A549 (cell line): ENCODE measurements around the gene FRMD1. TPM values are rescaled to one million over a fixed set of nuclear protein-coding genes. Genes with fewer than 3 reads are reported as not detected.

ENCODE experiments used
- ATAC-seq, 2 experiments: fragments of 200-7000 bp in 1 of 2; fragments of >200 bp in 1 of 2; cut with Nextera tagmentation in 1 of 2; cut with Tn5 transposase in 1 of 2; 3 replicates each; pipeline versions ENCODE4 v1.8.0 to v1.9.1; 2018 to 2020; ENCODE audit warnings: mild to moderate bottlenecking in 1 of 2, moderate library complexity in 1 of 2
- CTCF ChIA-PET: fragments of 300-600 bp; sonication (Branson Sonifier 250); formaldehyde crosslinking; extraction: SDS; loops from one replicate; lab custom pipeline; 2021; ENCODE audit warnings: antibody characterized with exemption, inconsistent platforms; lab: Yijun Ruan, JAX
- POLR2A ChIA-PET: fragments of 350-600 bp; formaldehyde crosslinking; extraction: SDS; loops from one replicate; lab custom pipeline; 2021; ENCODE audit warnings: antibody characterized with exemption, inconsistent platforms; lab: Yijun Ruan, JAX
- DNase-seq, 2 experiments: peaks; one replicate each; pipeline versions ENCODE4 v3.0.0 to v3.0.0-alpha.2; 2011 to 2016; ENCODE audit warnings: low read depth in 1 of 2, low spot score in 1 of 2
- FAIRE-seq: peaks from 2 replicates; lab custom pipeline; 2011; peaks lifted over from hg19 to GRCh38; lab: Jason Lieb, UNC
- H3K27ac ChIP-seq, 2 experiments: fragments of >200 bp; sonication (Bioruptor Twin); formaldehyde crosslinking; 3 replicates each; pipeline ENCODE4 v1.5.1; 2016 to 2017
- H3K4me1 ChIP-seq: fragments of >200 bp; sonication (Bioruptor Twin); formaldehyde crosslinking; 3 replicates; pipeline ENCODE4 v1.6.1; 2016
- H3K4me2 ChIP-seq: fragments of >200 bp; sonication (Bioruptor Twin); formaldehyde crosslinking; 3 replicates; pipeline ENCODE4 v1.6.1; 2016
- H3K4me3 ChIP-seq: fragments of >200 bp; sonication (Bioruptor Twin); formaldehyde crosslinking; 3 replicates; pipeline ENCODE4 v1.5.1; 2016
- H3K9me3 ChIP-seq: fragments of >200 bp; sonication (Bioruptor Twin); formaldehyde crosslinking; 3 replicates; pipeline ENCODE4 v1.6.1; 2016
- BHLHE40 ChIP-seq: IDR thresholded peaks from 2 replicates; pipeline ENCODE4 v1.6.1; 2012; ENCODE audit warnings: low read depth, low read length, inconsistent platforms
- CEBPB ChIP-seq, 2 experiments: fragments of >200 bp in 1 of 2; sonication (Bioruptor Twin) in 1 of 2; formaldehyde crosslinking in 1 of 2; IDR thresholded peaks; 2 replicates each; pipeline ENCODE4 v1.6.1; 2012 to 2016
- E2F6 ChIP-seq: IDR thresholded peaks from 2 replicates; pipeline ENCODE4 v1.6.1; 2012; ENCODE audit warnings: low read depth, borderline replicate concordance
- EHMT2 ChIP-seq: fragments of 200-600 bp; sonication (generic); IDR thresholded peaks from 2 replicates; pipeline ENCODE4 v1.6.1; 2016; ENCODE audit warnings: antibody characterized with exemption, low read depth, mild to moderate bottlenecking, moderate library complexity
- EP300 ChIP-seq, 2 experiments: fragments of >200 bp; sonication (Bioruptor Twin); formaldehyde crosslinking; IDR thresholded peaks; 2 replicates in 1 of 2; 3 replicates in 1 of 2; pipeline ENCODE4 v1.6.1; 2016 to 2017
- ESRRA ChIP-seq: fragments of 150-350 bp; IDR thresholded peaks from 2 replicates; pipeline ENCODE4 v1.6.1; 2014; ENCODE audit warnings: mild to moderate bottlenecking, low read length, borderline replicate concordance
- FOSB ChIP-seq: fragments of 250-450 bp; sonication (Bioruptor Pico); IDR thresholded peaks from 2 replicates; pipeline ENCODE4 v1.5.0; 2020; ENCODE audit warnings: mild to moderate bottlenecking, moderate library complexity
- FOSL2 ChIP-seq, 2 experiments: fragments of 450-650 bp in 1 of 2; fragments of >200 bp in 1 of 2; sonication (Bioruptor Twin) in 1 of 2; formaldehyde crosslinking; IDR thresholded peaks; 2 replicates each; pipeline versions ENCODE4 v1.5.0 to v1.6.1; 2016 to 2020; ENCODE audit warnings: mild to moderate bottlenecking in 1 of 2, moderate library complexity in 1 of 2
- HOXA7 ChIP-seq: fragments of 250-450 bp; sonication (Bioruptor Pico); IDR thresholded peaks from 2 replicates; pipeline ENCODE4 v1.5.0; 2020; ENCODE audit warnings: mild to moderate bottlenecking, moderate library complexity
- HOXB5 ChIP-seq: fragments of 250-450 bp; sonication (Bioruptor Pico); IDR thresholded peaks from 2 replicates; pipeline ENCODE4 v1.5.0; 2020; ENCODE audit warnings: mild to moderate bottlenecking, moderate library complexity
- MAFK ChIP-seq: fragments of 450-650 bp; IDR thresholded peaks from 2 replicates; pipeline ENCODE4 v1.6.1; 2014; ENCODE audit not compliant: partially characterized antibody
- MAZ ChIP-seq: fragments of 150-350 bp; IDR thresholded peaks from 2 replicates; pipeline ENCODE4 v1.6.1; 2014; ENCODE audit warnings: antibody characterized with exemption, low read depth, low read length, borderline replicate concordance
- RARB ChIP-seq: fragments of 250-450 bp; sonication (Bioruptor Pico); IDR thresholded peaks from 2 replicates; pipeline ENCODE4 v1.8.0; 2021; ENCODE audit warnings: mild to moderate bottlenecking, moderate library complexity
- SREBF2 ChIP-seq: fragments of 450-650 bp; IDR thresholded peaks from 2 replicates; pipeline ENCODE4 v1.6.1; 2014; ENCODE audit warnings: mild to moderate bottlenecking, moderate library complexity
- USF2 ChIP-seq: fragments of 450-650 bp; IDR thresholded peaks from 2 replicates; pipeline ENCODE4 v1.6.1; 2014; ENCODE audit warnings: antibody characterized with exemption
- WGBS: methylation state at CpG from one replicate; pipeline ENCODE4 v1.1.6; 2017; ENCODE audit errors: missing lambda C conversion rate; 5-methylcytosine and 5-hydroxymethylcytosine counted together
- polyA plus RNA-seq, 4 experiments: library from polyadenylated mRNA; depleted of rRNA in 3 of 4; stranded (reverse); fragments of >200 nt; fragmentation: RNase III in 1 of 4; extraction: RNeasy Plus Mini Kit Qiagen cat#74134 plus additional on column Dnase treatment in 1 of 4; gene quantifications; 2 replicates in 3 of 4; 3 replicates in 1 of 4; pipeline ENCODE4 v1.2.3, GENCODE V29; 2011 to 2017

FRMD1 gene
- polyA plus RNA-seq, 2 of the 4 experiments (the other 2 are of a cell fraction), result not detected

GRCh38 chr6:168092541-168092940 lies 13.5 kb upstream of the FRMD1 start:
- TF ChIP-seq FOSB (CRISPR knock-in tag), result no peak
- no peak for TF ChIP-seq HOXA7 (CRISPR knock-in tag)
- TF ChIP-seq USF2, result no peak
- TF ChIP-seq E2F6, result no peak
- ATAC-seq (no peak), DNase-seq (no peak), FAIRE-seq (no peak)
- Histone ChIP-seq H3K4me3 (no peak overlapping the region), H3K9me3 (no peaks in the 10 kb centered on the region), H3K4me2 (no peak overlapping the region), H3K27ac (no peak overlapping the region), H3K4me1 (no peaks in the 10 kb centered on the region)
- ChIA-PET CTCF (no interaction called here), POLR2A (no interaction called here)
- 66% methylated on average over 7 of the region's 8 CpGs for WGBS

GRCh38 chr6:168091381-168092264 lies 12.6 kb upstream of the FRMD1 start:
- WGBS, result 88% methylated on average over 19 of the region's 28 CpGs
- H3K4me1 ChIP-seq, result no peaks in the 10 kb centered on the region
- FAIRE-seq, result no peak
- no peak for TF ChIP-seq MAFK
- TF ChIP-seq RARB (CRISPR knock-in tag), result no peak
- TF ChIP-seq ESRRA, result no peak
- ATAC-seq, result no peak
- H3K4me3 ChIP-seq, result no peak overlapping the region
- H3K27ac ChIP-seq, result no peak overlapping the region
- ChIA-PET POLR2A (no interaction called here), CTCF (interaction anchor here (2.4 kb wide), 1 partner anchor 41 kb away, joined by 9 read pairs; no protein-coding TSS in a partner anchor)
- H3K4me2 ChIP-seq, result no peak overlapping the region
- H3K9me3 ChIP-seq, result no peaks in the 10 kb centered on the region
- DNase-seq, result no peak

- Histone ChIP-seq H3K9me3 (no peaks in the 10 kb centered on the region), H3K4me2 (no peak overlapping the region), H3K4me1 (no peaks in the 10 kb centered on the region), H3K27ac (no peak overlapping the region), H3K4me3 (no peak overlapping the region)
- DNase-seq, result no peak
- ChIA-PET CTCF (interaction anchor here (2.4 kb wide), 1 partner anchor 41 kb away, joined by 9 read pairs; no protein-coding TSS in a partner anchor), POLR2A (no interaction called here)
- TF ChIP-seq SREBF2, result no peak
- TF ChIP-seq E2F6, result no peak
- whole genome bisulfite sequencing, result 74% methylated on average over 15 of the region's 17 CpGs
- FAIRE-seq, result no peak
- ATAC-seq, result no peak
These were observed 11.7 kb upstream of the FRMD1 start for GRCh38 chr6:168090706-168091105.

GRCh38 chr6:168090064-168090690 lies 11.2 kb upstream of the FRMD1 start:
- Histone ChIP-seq H3K4me3 (no peak overlapping the region), H3K27ac (no peak overlapping the region), H3K4me2 (no peak overlapping the region), H3K4me1 (no peaks in the 10 kb centered on the region), H3K9me3 (no peaks in the 10 kb centered on the region)
- POLR2A ChIA-PET, result no interaction called here
- DNase-seq (no peak), FAIRE-seq (no peak), ATAC-seq (no peak)
- 77% methylated on average over 13 of the region's 16 CpGs for WGBS
- CTCF ChIA-PET, result interaction anchor here (2.4 kb wide), 1 partner anchor 42 kb away, joined by 9 read pairs; no protein-coding TSS in a partner anchor
- TF ChIP-seq MAZ (no peak), EHMT2 (no peak), BHLHE40 (no peak), HOXB5 (no peak), CEBPB (IDR thresholded peaks at IDR 0.05) (no peak), RARB (CRISPR knock-in tag) (no peak), EP300 (IDR thresholded peaks at IDR 0.05) (no peak), FOSL2 (IDR thresholded peaks at IDR 0.05) (no peak), FOSL2 (CRISPR knock-in tag; IDR thresholded peaks at IDR 0.05) (no peak)
